GM15510 (cell line): ENCODE data around the gene ACTR1B.

Experiments used
- POLR2A ChIP-seq: IDR thresholded peaks from 3 replicates; pipeline ENCODE4 v1.6.1; 2011; ENCODE audit warnings: borderline replicate concordance; ENCODE audit not compliant: insufficient read length; ENCODE audit errors: extremely low read depth

The ACTR1B gene

DNA sequence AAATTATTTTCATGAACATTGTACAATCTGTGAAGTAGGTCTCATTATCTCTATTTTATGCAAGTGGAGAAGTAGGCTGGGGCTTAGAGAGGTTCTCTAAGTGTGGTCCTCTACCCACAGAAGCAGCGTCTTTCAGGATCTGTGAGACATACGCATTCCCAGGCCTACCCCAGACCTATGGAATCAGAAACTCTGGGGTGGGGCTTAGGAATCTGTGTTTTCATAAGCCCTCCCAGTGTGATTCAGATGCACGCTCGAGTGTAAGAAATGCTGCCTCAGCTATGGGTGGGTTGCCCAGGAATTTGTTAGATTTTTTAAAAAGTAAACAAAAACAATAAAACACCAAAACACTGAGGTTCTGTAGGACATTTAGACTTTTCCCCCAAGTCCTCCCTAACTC lies 34.7 kb upstream of the ACTR1B start:
- TF ChIP-seq POLR2A, result no peak

DNA sequence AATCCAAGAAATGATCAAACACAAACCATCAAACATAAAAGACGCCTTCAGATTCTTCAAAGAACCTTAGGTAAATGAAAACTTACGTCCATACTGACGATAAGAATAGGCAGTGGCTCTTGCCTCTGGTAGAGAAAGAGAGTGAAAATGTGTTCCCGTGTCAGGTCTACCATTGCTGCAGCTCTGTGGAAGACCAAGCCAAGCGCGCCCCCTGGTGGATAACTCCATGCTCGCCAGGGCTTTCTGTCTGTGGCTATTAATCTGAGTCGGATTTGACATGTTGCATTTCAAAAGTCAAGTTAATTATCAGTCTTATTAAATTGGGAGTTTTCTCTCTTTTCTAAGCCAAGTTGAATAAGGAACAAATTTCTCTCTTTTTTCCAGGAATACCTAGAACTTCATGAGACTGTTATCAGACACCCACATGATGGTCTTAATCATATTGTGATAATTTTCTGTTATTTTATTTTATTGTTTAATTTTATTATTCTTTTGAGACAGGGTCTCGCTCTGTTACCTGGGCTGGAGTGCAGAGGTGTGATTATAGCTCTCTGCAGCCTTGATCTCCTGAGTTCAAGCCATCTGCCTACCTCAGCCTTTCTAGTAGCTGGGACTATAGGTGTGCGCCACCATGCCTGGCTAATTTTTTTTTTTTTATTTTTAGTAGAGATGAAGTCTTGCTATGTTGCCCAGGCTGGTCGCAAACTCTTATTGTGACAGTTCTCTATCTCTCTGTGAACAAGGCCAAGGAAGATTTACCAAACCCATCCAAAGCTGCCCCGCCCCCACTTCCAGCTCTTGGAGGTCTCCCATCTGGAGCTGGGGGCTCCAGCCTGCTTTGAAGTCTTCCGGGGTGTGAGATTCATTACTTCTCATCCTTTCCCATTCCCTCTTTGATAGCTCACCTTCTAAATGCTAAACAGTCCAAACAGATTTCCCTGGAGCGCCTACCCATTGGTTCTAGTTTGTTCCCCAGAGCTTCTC lies 33.7 kb upstream of the ACTR1B start:
- no peak for TF ChIP-seq POLR2A

DNA sequence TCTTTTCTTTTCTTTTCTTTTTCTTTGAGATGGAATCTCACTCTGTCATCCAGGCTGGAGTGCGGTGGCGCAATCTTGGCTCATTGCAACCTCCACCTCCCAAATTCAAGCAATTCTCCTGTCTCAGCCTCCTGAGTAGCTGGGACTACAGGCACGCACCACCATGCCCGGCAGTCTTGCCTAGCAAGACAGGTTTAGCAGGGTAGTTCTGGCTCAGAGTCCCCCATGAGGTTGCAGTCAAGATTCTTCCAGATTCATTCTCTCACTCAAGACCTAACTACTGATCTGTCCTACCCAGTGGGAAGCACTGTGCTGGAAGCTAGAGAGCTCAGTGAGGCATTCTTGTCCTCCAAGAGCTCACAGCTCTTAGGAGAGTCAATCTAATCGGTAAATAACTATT lies 31.9 kb upstream of the ACTR1B start:
- no peak for TF ChIP-seq POLR2A

DNA sequence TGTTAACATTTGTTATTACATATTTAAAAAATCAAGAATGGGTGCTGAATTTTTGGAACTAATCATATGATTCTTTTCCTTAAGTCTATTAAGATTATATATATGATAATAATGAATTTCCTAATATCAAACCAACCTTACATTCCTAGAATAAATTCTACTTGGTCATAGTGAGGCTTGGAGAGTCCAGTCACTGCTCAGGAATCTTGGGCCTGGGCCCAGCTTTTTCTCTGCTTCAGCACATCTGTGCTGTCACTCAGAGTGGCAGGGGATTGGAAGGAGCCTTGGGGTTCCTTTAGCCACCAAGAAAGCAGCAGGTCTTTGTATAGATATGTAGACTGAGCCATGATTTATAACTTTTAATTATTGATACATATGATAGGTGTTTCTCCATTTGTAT lies 29.6 kb upstream of the ACTR1B start:
- no peak for TF ChIP-seq POLR2A

DNA sequence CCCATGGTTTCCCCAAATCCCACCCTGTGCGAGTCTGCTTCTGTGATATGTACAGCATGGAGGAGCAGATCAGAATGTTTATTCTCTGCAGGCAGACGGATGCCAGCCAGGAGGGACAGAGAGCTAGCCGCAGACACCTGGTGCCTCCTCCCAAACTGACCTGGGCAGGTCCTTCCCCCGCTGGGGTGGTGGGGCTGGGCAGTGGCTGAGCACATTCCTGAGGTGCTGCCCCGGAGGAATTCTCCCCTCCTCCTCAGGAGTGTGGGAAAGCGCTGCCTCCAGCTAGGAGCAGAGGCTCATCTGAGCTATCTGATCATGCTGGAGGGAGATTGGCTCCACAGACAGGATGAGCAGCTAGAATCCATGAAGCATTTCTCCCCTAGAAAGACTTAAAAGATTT lies 27.3 kb upstream of the ACTR1B start:
- TF ChIP-seq POLR2A, result no peak

DNA sequence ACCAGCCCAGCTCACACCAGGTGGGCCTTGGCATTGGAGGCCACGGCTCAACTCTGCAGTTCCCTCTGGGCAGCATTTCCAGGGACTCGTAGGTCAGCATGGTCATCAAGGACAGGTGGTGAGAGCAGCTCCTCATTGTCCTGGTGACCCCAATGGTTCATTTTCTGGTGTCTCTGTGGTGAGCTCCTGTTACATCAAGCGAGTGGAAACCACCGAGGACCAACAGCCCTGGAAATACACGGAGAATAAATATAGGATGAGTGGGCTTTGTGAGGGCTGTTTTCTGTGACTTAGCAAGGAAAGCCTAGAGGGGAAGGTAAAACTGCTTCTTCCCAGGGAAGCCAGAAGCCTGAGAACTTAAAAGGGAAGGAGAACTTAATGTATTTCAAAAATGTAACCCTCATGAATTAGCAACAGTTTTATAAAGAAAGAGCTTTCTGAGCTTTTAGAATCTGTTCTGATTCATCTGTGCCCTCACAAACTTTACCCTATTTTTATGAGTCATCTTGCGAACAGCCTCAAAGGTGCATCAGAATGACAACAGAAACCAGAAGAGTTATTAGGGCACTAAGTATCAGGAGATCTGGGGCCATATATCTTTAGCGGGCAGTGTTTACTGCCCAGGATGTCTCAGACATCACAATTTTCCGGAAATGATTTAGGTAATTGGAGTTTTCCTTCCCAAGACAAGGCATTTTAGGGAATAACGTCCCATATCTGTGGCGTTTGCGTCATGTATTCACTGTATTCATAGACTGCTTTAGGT lies 24.4 kb upstream of the ACTR1B start:
- TF ChIP-seq POLR2A, result no peak

DNA sequence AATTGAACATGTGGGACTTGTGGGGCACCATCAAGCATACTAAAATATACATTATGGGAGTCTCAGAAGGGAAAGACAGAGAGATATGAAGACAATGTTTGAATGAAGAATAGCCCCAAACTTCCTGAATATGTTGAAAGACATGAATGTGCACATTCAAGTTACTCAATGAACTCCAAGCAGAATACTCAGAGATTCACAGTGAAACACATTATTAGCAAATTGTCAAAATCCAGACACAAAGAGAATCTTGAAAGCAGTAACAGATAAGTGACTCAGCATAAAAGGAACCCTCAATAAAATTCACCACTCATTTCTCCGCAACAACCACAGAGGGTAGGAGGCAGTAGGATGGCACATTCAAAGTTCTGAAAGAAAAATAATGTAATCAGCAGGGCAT lies 14.5 kb upstream of the ACTR1B start:
- no peak for TF ChIP-seq POLR2A

DNA sequence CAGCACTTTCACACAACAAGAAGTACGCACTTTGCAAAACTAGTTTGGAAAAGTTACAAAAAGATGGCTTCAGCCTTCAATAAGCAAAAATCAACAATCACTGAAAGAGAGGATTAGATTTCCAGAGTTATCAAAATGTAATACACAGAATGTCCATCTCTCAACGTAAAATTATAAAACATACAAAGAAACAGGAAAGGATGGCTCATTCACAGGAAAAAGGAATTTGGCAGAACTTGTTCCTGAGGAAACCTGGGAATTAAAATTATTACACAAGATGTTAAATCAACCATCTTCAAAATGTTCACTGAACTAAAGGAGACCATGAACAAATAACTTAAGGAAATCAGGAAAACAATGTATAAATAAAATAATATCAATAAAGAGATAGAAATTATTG lies 13.6 kb upstream of the ACTR1B start:
- TF ChIP-seq POLR2A, result no peak

DNA sequence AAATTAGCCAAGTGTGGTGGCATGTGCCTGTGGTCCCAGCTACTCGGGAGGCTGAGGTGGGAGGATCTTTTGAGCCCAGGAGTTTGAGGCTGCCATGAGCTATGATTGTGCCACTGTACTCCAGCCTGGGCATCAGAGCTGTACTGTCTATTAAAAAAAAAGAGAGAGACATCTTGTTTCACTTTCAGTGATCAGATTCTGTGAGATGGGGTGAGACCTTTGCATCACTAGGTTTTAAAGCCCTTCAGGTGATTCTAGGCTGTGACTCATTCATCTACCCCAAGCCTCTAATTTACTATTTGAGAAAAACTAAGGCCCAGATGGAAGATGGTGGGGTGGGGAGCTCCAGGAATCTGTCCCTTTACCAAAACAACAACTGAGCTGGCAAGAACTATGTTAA lies 12.8 kb upstream of the ACTR1B start:
- no peak for TF ChIP-seq POLR2A

DNA sequence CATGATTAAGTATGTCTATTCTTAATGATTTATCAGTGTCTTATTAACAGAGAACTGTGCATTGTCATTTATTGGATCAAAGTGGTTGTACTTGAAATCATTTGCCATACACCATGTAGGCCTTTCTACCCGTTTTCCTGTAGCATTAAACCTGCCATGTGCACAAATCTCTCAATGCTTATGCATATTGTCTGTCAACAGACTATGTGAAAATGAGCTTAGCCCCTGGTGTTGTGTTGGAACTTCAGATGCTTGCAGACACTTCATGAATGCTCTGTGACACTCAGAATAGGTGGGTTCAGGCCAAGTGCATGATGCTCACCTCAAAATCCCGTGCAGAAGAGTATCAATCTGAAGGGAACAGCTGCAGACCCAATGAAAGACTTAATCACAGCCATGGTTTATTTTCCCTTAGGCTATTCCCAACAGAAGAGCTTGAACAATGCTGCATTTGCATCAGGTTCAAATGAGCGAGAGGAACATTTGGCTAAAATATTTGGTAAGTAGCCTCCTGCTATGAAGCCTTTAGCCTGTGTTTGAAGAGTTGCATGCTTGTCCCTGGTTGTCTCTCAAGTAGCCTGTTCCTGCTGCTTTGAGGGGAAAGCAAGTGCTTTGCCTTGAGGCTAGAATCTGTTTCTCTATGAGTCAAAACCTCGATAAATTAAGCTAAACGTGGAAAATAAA lies 11.7 kb upstream of the ACTR1B start:
- no peak for TF ChIP-seq POLR2A

DNA sequence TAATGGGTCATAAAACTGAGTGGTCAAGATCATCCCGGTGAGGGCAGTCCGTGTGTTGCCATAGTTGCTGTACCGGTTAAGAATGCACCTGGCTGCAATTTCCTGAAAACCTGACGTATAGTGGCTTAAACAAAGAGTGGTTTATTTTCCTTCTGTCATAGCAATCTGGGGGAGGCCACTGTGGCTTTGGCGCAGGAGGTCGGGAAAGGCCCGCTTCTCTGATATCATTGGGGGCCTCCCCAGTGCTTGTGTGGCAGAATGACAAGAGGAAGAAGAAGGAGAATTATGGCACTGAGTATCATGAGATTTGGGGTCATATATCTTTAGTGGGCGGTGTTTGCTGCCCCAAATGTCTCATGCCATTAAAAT lies 10.1 kb upstream of the ACTR1B start:
- no peak for TF ChIP-seq POLR2A

DNA sequence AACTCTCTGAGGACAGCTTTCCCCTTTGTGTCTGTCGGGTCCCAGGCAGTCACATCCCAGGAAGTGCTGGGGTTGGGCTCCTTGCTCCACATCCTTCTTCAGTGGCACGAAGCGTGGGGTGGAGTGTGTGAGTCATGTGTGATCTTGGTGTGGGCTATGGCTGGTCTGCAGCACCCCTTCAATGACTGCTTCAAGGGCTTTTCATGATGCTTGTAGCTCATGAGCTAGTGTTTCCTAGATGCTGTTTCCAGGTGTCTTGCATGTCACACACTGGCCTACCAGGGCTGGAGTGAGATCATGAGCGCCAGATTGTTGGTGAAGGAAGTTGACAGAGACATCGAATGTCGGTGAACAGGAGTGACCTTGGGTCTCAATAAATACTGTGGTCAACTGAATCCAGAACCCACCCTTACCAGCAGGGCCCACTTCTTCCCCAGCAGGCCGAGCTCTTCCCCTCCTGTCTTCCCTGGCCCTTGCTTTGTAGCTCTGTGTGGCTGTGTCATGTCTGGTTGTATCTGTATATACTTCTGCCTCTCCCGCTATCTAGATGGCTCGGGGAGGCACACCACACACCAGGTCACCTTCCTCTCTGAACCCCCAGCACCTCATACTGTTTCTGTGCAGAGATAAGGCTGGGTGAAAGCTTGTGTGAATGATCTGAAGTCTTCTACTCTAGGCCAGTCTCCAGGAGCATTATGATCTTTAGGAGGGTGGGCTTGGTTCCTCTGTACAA lies 9.5 kb upstream of the ACTR1B start:
- no peak for TF ChIP-seq POLR2A

DNA sequence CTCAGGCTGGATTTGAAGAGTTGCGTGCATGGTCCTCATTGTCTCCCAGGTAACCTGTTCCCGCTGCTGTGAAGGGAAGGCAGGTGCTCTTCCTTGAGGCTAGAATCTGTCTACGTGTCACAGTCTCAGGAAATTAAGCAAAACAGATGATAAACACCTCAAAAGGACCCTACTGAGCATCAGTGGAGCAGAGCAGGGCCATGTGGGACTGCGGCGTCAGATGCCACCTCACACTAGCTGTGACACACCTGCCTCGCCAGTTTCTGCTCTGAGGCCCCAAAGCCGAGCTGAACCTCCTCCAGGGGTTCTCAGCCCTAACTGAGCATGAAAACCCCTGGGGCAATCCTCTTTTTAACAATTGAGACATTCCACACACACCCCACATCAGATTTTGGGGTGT lies 7.7 kb upstream of the ACTR1B start:
- TF ChIP-seq POLR2A, result no peak

DNA sequence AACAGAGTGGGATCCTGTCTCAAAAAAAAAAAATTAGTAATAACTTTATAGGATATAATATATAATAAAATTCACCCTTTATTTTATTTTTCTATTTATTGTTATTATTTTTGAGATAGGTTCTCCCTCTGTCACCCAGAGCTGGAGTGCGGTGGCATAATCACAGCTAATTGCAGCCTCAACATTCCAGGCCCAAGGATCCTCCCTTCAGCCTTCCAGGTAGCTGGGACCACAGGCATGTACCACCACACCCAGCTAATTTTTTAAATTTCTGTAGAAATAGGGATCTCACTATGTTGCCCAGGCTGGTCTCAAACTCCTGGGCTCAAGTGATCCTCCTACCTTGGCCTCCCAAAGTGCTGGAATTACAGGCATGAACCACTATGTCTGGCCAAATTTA lies 6.6 kb upstream of the ACTR1B start:
- no peak for TF ChIP-seq POLR2A

DNA sequence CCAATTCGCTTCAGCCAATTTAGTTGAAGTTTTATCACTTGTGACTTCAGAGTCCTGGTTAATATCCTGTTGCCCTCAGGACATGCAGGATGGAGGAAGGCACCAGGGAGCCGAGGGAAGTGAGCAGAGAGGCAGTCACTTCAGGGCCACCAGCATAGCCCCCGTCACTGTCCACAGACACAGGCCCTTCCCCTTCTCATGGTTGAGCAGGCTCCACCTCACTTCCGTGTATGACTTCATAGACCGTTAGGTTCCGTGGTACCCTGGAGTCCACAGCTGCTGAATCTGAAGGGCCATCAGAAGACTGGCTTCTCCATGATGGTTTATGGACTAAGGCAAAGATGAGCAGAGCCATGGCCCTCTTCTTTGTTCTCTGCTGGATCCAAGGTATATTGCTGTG lies 5.6 kb upstream of the ACTR1B start, which contains the start of gene C2orf92:
TSS of gene C2orf92 (plus strand) at position 266 of the 400 bp plus-strand sequence. CDS start at position 342, 76 bp downstream.
- TF ChIP-seq POLR2A, result no peak

DNA sequence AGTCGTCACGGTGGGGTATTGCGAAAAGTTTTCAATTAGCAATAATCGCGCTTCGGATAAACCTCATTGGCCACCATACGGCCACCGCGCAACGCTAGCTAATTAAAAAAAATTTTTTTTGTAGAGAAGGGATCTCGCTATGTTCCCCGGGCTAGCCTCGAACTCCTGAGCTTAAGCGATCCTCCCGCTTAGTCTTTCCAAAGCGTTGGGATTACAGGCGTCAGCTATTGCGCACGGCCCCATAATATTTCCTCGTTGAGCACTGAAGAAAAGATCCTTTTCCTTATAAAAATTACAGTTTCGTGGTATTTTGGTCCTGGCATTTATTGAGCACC lies 759 bp upstream of the ACTR1B start:
- TF ChIP-seq POLR2A, result no peak

DNA sequence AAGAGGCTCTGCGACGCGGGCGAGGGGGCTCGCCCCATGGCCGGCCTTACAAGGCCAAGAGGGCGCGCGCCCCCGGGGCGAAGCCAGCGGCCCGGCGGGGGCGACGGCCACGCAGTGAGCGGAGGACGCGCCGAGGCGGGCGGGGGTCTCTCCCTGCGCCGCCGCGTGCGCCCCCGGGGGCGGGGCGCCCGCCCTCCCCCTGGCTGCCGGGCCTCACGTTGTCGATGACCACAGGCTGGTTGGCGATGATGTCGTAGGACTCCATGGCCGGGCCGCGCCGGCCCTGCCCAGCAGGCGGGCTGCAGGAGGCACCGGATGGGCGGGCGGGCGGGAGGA lies 250 bp downstream of the ACTR1B start:
- no peak for TF ChIP-seq POLR2A
